Measurements from ENCODE around the gene SLC25A46. TPM values are rescaled to one million over a fixed set of nuclear protein-coding genes. Genes with fewer than 3 reads are reported as not detected.
"Not testable (repeated sequence)": the region's sequence is repeated elsewhere in the genome, so short reads cannot be mapped to it uniquely, and the experiment has no call there.

Gene SLC25A46
- total RNA-seq, 1 experiment from 2014 or later = 53.4 TPM

- Mint-ChIP-seq H3K4me3 (ENCODE audit: low read depth, unreplicated experiment) (no peak overlapping the region), H3K27me3 (ENCODE audit: unreplicated experiment) (no peaks in the 10 kb centered on the region), H3K36me3 (ENCODE audit: insufficient read depth, unreplicated experiment) (no peaks in the 10 kb centered on the region), H3K9me3 (ENCODE audit: low read depth, unreplicated experiment) (no peaks in the 10 kb centered on the region), H3K27ac (ENCODE audit: unreplicated experiment) (no peak overlapping the region), H3K4me1 (ENCODE audit: low read depth, unreplicated experiment) (no peaks in the 10 kb centered on the region)
- no peak for TF ChIP-seq CTCF (IDR thresholded peaks at IDR 0.05; ENCODE audit: unreplicated experiment)
- intact Hi-C loops (cut with micrococcal nuclease; ENCODE audit: unreplicated experiment) = no loop called here
- no TSS peak for BruUV-seq (replicated peaks)
- CTCF ChIA-PET = no interaction called here
- DNase-seq = no peak
Measured at GRCh38 chr5:110718311-110718710, 20.5 kb upstream of the SLC25A46 start.

GRCh38 chr5:110726249-110727024, 12.4 kb upstream of the SLC25A46 start, which contains the start of gene TMEM232:
TMEM232 (minus strand) TSS chr5:110726671; CDS start chr5:110667352, 59,319 bp downstream.
- CTCF ChIA-PET = interaction anchor here (1.4 kb wide), 1 partner anchor 10 kb away, joined by 6 read pairs; no protein-coding TSS in a partner anchor
- no TSS peak for BruUV-seq (replicated peaks)

GRCh38 chr5:110727025-110727314, 11.8 kb upstream of the SLC25A46 start:
- Mint-ChIP-seq H3K27ac (ENCODE audit: unreplicated experiment) (peak overlapping the region; percentile 84), H3K36me3 (ENCODE audit: insufficient read depth, unreplicated experiment) (peaks cover 10% of the 10 kb centered on the region), H3K4me1 (ENCODE audit: low read depth, unreplicated experiment) (no peaks in the 10 kb centered on the region), H3K27me3 (ENCODE audit: unreplicated experiment) (no peaks in the 10 kb centered on the region), H3K4me3 (ENCODE audit: low read depth, unreplicated experiment) (peak overlapping the region; percentile 83), H3K9me3 (ENCODE audit: low read depth, unreplicated experiment) (no peaks in the 10 kb centered on the region)
- intact Hi-C loops (cut with micrococcal nuclease; ENCODE audit: unreplicated experiment) = no loop called here
- no TSS peak for BruUV-seq (replicated peaks)
- CTCF ChIA-PET = interaction anchor here (1.4 kb wide), 1 partner anchor 10 kb away, joined by 6 read pairs; no protein-coding TSS in a partner anchor
- TF ChIP-seq CTCF (IDR thresholded peaks at IDR 0.05; ENCODE audit: unreplicated experiment) = no peak
- DNase-seq = no peak

More at GRCh38 chr5:110726249-110727024, 12.4 kb upstream of the SLC25A46 start, which contains the start of gene TMEM232:
- Mint-ChIP-seq H3K4me1 (ENCODE audit: low read depth, unreplicated experiment) (no peaks in the 10 kb centered on the region), H3K9me3 (ENCODE audit: low read depth, unreplicated experiment) (no peaks in the 10 kb centered on the region), H3K4me3 (ENCODE audit: low read depth, unreplicated experiment) (peak within 1 kb of the TSS; percentile 83), H3K27ac (ENCODE audit: unreplicated experiment) (peak within 1 kb of the TSS; percentile 84), H3K36me3 (ENCODE audit: insufficient read depth, unreplicated experiment) (peaks cover 10% of the 10 kb centered on the region), H3K27me3 (ENCODE audit: unreplicated experiment) (no peaks in the 10 kb centered on the region)
- TF ChIP-seq CTCF (IDR thresholded peaks at IDR 0.05; ENCODE audit: unreplicated experiment) = no peak
- intact Hi-C loops (cut with micrococcal nuclease; ENCODE audit: unreplicated experiment) = no loop called here
- DNase-seq = peak; percentile 83

- intact Hi-C loops (cut with micrococcal nuclease; ENCODE audit: unreplicated experiment); H3K27ac Mint-ChIP-seq (ENCODE audit: unreplicated experiment); CTCF ChIA-PET; H3K4me1 Mint-ChIP-seq (ENCODE audit: low read depth, unreplicated experiment); DNase-seq; BruUV-seq (replicated peaks); H3K27me3 Mint-ChIP-seq (ENCODE audit: unreplicated experiment); H3K4me3 Mint-ChIP-seq (ENCODE audit: low read depth, unreplicated experiment); H3K36me3 Mint-ChIP-seq (ENCODE audit: insufficient read depth, unreplicated experiment); H3K9me3 Mint-ChIP-seq (ENCODE audit: low read depth, unreplicated experiment): not testable (repeated sequence)
Measured at GRCh38 chr5:110731499-110731898, 7.3 kb upstream of the SLC25A46 start.

- intact Hi-C loops (cut with micrococcal nuclease; ENCODE audit: unreplicated experiment) = no loop called here
- no peak for TF ChIP-seq CTCF (IDR thresholded peaks at IDR 0.05; ENCODE audit: unreplicated experiment)
Measured at GRCh38 chr5:110734101-110734500, 4.7 kb upstream of the SLC25A46 start.

More at GRCh38 chr5:110734101-110734500, 4.7 kb upstream of the SLC25A46 start:
- Mint-ChIP-seq H3K27me3 (ENCODE audit: unreplicated experiment) (no peaks in the 10 kb centered on the region), H3K36me3 (ENCODE audit: insufficient read depth, unreplicated experiment) (peaks cover 14% of the 10 kb centered on the region), H3K4me1 (ENCODE audit: low read depth, unreplicated experiment) (peaks cover 18% of the 10 kb centered on the region), H3K27ac (ENCODE audit: unreplicated experiment) (no peak overlapping the region), H3K9me3 (ENCODE audit: low read depth, unreplicated experiment) (no peaks in the 10 kb centered on the region), H3K4me3 (ENCODE audit: low read depth, unreplicated experiment) (no peak overlapping the region)
- DNase-seq = no peak
- CTCF ChIA-PET = no interaction called here
- BruUV-seq (replicated peaks) = no TSS peak
